Thyroid gland (tissue), 4 donors: ENCODE results near the gene DAAM2. TPM values are rescaled to one million over a fixed set of nuclear protein-coding genes. Genes with fewer than 3 reads are reported as not detected.

Experiments
- DNase-seq, 2 donors: peaks; one replicate each; pipeline ENCODE4 v3.0.0-alpha.2; 2019
- H3K27ac ChIP-seq, 3 donors: fragments of 200-600 bp; sonication (generic); 1 replicate in 2 of 3; 2 replicates in 1 of 3; pipeline ENCODE4 v1.5.1; 2016 to 2019; ENCODE audit warnings: mild to moderate bottlenecking in 1 of 3, moderate library complexity in 1 of 3
- H3K27me3 ChIP-seq: fragments of 200-600 bp; sonication (generic); one replicate; pipeline ENCODE4 v1.5.1; 2019
- H3K36me3 ChIP-seq, 2 donors: fragments of 200-600 bp; sonication (generic); one replicate each; pipeline ENCODE4 v1.5.1; 2016 to 2019
- H3K4me1 ChIP-seq, 2 donors: fragments of 200-600 bp; sonication (generic); one replicate each; pipeline ENCODE4 v1.5.1; 2017 to 2019
- H3K4me3 ChIP-seq, 3 donors: fragments of 200-600 bp; sonication (generic); replicated peaks in 1 of 3; 1 replicate in 2 of 3; 2 replicates in 1 of 3; pipeline ENCODE4 v1.5.1; 2016; ENCODE audit warnings: mild to moderate bottlenecking in 1 of 3
- H3K9me3 ChIP-seq: fragments of 200-600 bp; sonication (generic); one replicate; pipeline ENCODE4 v1.5.1; 2017
- POLR2A ChIP-seq, 2 donors: fragments of 450-650 bp; IDR thresholded peaks; one replicate each; pipeline ENCODE4 v1.6.1; 2017; ENCODE audit warnings: antibody characterized with exemption in 2 of 2, mild to moderate bottlenecking in 2 of 2, moderate library complexity in 1 of 2
- WGBS, 2 donors: methylation state at CpG; one replicate each; pipeline ENCODE4 v1.1.5; 2017; 5-methylcytosine and 5-hydroxymethylcytosine counted together
- intact Hi-C: fragments of 100-400 bp; cut with DNase I; formaldehyde crosslinking; loops from one replicate; pipeline ENCODE4 v1.15.1; 2023
- total RNA-seq, 4 donors: library from RNA; depleted of rRNA; stranded (reverse); fragments of >200 nt; gene quantifications; one replicate each; pipeline ENCODE4 v1.2.3, GENCODE V29; 2016
- TF ChIP-seq, protein P1 (sequence below), 6 experiments: fragments of 200-600 bp in 3 of 6; fragments of 450-650 bp in 3 of 6; sonication (generic) in 3 of 6; IDR thresholded peaks; one replicate each; pipeline ENCODE4 v1.5.1; 2016 to 2019; ENCODE audit warnings: antibody characterized with exemption in 6 of 6, mild to moderate bottlenecking in 2 of 6, inconsistent platforms in 1 of 6, moderate library complexity in 1 of 6

The DAAM2 gene
- total RNA-seq, 4 donors from 2014 or later, result 17.8 to 37.0 (median 23.8) TPM

DNA sequence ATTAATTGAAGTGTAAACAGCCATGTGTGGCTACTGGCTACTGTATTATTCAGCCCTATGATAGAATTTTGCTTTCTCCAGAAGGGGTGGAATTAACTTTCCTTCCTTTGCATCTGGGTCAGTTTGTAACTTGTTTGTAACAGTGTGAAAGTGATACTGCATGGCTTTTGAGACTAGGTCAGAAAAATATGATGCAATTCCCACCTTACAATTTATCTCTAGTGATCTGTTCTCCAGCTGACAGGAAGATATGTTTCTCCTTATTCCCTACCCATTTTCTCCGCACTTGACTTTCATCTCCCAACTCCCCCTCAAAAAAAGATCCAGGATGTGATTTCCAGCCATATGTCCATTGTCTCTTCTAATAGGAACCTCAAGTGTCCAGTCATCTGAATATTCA, 144.7 kb downstream of the DAAM2 start:
- WGBS, 2 donors, result 96% methylated on average over 1 of the region's 1 CpG
- TF ChIP-seq, protein P1, sequence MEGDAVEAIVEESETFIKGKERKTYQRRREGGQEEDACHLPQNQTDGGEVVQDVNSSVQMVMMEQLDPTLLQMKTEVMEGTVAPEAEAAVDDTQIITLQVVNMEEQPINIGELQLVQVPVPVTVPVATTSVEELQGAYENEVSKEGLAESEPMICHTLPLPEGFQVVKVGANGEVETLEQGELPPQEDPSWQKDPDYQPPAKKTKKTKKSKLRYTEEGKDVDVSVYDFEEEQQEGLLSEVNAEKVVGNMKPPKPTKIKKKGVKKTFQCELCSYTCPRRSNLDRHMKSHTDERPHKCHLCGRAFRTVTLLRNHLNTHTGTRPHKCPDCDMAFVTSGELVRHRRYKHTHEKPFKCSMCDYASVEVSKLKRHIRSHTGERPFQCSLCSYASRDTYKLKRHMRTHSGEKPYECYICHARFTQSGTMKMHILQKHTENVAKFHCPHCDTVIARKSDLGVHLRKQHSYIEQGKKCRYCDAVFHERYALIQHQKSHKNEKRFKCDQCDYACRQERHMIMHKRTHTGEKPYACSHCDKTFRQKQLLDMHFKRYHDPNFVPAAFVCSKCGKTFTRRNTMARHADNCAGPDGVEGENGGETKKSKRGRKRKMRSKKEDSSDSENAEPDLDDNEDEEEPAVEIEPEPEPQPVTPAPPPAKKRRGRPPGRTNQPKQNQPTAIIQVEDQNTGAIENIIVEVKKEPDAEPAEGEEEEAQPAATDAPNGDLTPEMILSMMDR (IDR thresholded peaks at IDR 0.05), result no peak
- no peak for TF ChIP-seq POLR2A (IDR thresholded peaks at IDR 0.05)
- Histone ChIP-seq H3K27me3 (no peaks in the 10 kb centered on the region), H3K4me1 (peaks cover 14 to 21% of the 10 kb centered on the region in 2 donors), H3K36me3 (no peaks in the 10 kb centered on the region), H3K9me3 (no peaks in the 10 kb centered on the region), H3K4me3 (no peak overlapping the region), H3K27ac (no peak overlapping the region)
- intact Hi-C loops, result no loop called here
- DNase-seq, result no peak

DNA sequence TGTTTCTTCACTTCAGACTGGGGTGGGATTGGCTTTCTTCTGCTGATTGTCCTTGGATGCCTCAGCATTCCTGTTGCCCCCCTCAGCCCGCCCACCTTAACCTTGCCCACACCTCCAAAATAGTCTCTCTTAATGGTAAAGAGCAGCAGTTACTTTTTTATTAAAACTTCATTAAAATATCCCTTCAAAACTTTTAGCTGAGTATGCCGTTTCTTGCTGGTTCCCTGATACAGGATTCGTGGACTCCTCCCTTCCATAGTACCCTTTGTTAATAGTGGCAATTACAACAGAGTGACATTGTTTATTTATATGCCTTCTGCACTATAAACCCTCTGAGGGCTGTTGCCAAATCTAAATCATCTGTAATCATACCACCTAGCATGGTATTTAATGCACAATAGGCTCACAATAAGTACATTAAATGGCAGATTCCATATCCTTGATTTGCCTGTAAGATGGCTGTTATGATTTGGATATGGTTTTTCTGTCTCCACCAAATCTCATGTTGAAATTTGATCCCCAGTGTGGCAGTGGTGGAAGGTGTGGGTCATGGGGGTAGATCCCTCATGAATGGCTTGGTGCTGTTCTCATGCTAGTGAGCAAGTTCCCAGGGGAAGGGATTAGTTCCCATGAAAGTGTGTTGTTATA, 145.6 kb downstream of the DAAM2 start:
- TF ChIP-seq POLR2A (IDR thresholded peaks at IDR 0.05), result no peak
- Histone ChIP-seq H3K4me1 (peaks cover 10 to 12% of the 10 kb centered on the region in 2 donors), H3K27ac (no peak overlapping the region), H3K9me3 (no peaks in the 10 kb centered on the region), H3K4me3 (no peak overlapping the region), H3K27me3 (no peaks in the 10 kb centered on the region), H3K36me3 (no peaks in the 10 kb centered on the region)
- 90 to 92% methylated on average over 3 of the region's 3 CpGs for WGBS, 2 donors
- DNase-seq, result no peak
- intact Hi-C loops, result no loop called here

DNA sequence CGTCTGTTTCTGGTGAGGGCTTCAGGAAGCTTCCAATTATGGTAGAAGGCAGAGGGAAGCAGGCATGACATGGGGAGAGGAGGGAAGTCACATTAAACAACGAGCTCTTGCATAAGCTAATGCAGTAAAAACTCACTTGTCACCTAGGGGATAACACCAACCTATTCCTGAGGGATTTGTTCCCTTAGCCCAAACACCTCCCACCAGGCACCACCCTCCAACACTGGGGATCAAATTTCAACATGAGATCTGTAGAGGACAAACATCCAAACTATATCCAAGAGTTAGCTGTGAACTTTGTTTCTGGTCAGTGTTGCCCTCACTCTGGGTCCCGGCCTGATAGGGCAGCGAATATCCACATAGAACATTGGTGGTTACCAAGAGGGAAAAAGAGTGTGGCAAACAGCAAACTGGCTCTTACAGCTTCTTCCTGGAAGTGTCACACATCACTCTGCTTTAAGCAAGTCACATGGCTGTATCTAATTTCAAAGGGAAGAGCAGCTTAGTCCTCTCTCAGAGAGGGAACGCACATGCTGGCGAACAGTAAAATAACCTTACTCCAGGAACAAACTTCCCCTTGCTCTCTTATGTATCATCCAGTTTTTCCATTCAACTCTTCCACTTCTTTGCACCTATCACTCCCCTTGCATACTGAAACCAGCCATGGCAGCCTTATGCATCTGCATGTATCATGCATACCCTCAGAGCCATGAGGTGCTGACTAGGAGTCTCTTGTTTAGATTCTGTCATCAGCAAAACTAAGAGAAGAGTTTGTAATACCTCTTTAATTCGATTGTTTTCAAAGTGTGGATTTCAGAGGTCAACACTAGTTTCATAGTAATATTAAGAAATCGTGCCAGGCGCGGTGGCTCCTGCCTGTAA, 146.8 kb downstream of the DAAM2 start:
- 80 to 83% methylated on average over 10 of the region's 10 CpGs for WGBS, 2 donors

DNA sequence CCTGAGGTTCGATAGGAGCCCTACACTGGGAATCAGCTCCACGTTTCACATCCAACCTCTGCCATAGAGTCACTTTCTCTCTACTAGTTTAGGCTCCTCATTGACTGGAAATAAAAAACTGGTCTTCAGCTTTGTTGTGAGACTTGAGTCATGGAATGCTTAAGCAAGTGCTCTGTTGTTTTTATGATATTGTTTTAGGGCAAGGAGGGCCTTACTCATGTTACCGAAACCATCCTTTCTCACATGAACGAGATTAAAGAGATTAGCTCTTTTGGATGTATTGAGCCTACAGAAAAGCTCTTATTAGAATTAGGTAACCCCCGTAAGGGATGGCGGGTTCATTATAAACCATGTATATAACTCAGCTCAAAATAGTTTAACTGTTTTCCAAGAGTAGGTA, 149.0 kb downstream of the DAAM2 start:
- no peak for DNase-seq
- WGBS, 2 donors, result 64 to 71% methylated on average over 6 of the region's 6 CpGs
- TF ChIP-seq, protein P1 (IDR thresholded peaks at IDR 0.05), result no peak
- TF ChIP-seq POLR2A (IDR thresholded peaks at IDR 0.05), result no peak

More for the DNA sequence above, 146.8 kb downstream of the DAAM2 start:
- DNase-seq, result no peak
- peaks cover 0 to 3% of the 10 kb centered on the region in 2 donors for H3K4me1 ChIP-seq
- no peaks in the 10 kb centered on the region for H3K9me3 ChIP-seq
- H3K27me3 ChIP-seq, result no peaks in the 10 kb centered on the region
- H3K27ac ChIP-seq, result no peak overlapping the region
- no peak overlapping the region for H3K4me3 ChIP-seq
- intact Hi-C loops, result no loop called here
- H3K36me3 ChIP-seq, result no peaks in the 10 kb centered on the region
- TF ChIP-seq POLR2A (IDR thresholded peaks at IDR 0.05), result no peak
- TF ChIP-seq, protein P1 (IDR thresholded peaks at IDR 0.05), result no peak

DNA sequence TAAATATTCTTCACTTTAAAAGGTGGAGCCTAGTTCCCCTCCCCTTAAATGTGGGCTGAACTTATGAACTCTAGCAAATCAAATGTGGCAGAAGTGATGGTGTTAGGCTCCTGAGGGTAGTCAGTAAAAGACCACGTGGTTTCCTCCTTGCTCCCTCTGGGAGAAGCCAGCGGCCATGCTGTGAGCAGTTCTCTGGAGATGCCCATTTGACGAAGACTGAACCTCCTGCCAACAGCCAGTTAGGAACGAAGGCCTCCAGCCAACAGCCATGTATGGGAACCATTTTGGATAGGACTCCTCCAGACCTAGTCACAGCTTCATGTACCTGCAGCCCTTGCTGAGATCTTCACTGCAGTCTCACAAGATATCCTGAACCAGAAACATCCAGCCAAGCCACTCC, 149.6 kb downstream of the DAAM2 start:
- Histone ChIP-seq H3K9me3 (no peaks in the 10 kb centered on the region), H3K27ac (no peak overlapping the region), H3K4me1 (no peaks in the 10 kb centered on the region), H3K36me3 (no peaks in the 10 kb centered on the region), H3K27me3 (no peaks in the 10 kb centered on the region), H3K4me3 (no peak overlapping the region)
- 84 to 90% methylated on average over 4 of the region's 4 CpGs for WGBS, 2 donors
- no peak for TF ChIP-seq POLR2A (IDR thresholded peaks at IDR 0.05)
- TF ChIP-seq, protein P1 (IDR thresholded peaks at IDR 0.05), result no peak
- no peak for DNase-seq
- intact Hi-C loops, result no loop called here

More for the DNA sequence above, 149.0 kb downstream of the DAAM2 start:
- no peak overlapping the region for H3K27ac ChIP-seq
- no peaks in the 10 kb centered on the region for H3K4me1 ChIP-seq
- no peaks in the 10 kb centered on the region for H3K36me3 ChIP-seq
- intact Hi-C loops, result no loop called here
- no peak overlapping the region for H3K4me3 ChIP-seq
- H3K27me3 ChIP-seq, result no peaks in the 10 kb centered on the region
- H3K9me3 ChIP-seq, result no peaks in the 10 kb centered on the region
